Stimulated activated CD4-positive, alpha-beta T cell treated with anti-CD3 and anti-CD28 coated beads, Interleukin-4, amount 100 ng/mL, for 1 hour (primary cell): ENCODE data around the gene NFIL3.
"Not testable (repeated sequence)": the region's sequence is repeated elsewhere in the genome, so short reads cannot be mapped to it uniquely, and the experiment has no call there.

Source experiments
- DNase-seq: peaks from one replicate; pipeline ENCODE4 v3.0.0-alpha.2; 2020

Gene NFIL3

GRCh38 chr9:91393826-91394225, 29.8 kb downstream of the NFIL3 start:
- no peak for DNase-seq

GRCh38 chr9:91392435-91392834, 31.2 kb downstream of the NFIL3 start:
- DNase-seq = no peak

- no peak for DNase-seq
These were observed 31.8 kb downstream of the NFIL3 start for GRCh38 chr9:91391818-91392217.

- no peak for DNase-seq
These were observed 32.2 kb downstream of the NFIL3 start for GRCh38 chr9:91391412-91391811.

- DNase-seq = not testable (repeated sequence)
These were observed 33.9 kb downstream of the NFIL3 start for GRCh38 chr9:91389686-91390085.

GRCh38 chr9:91386765-91387164, 36.9 kb downstream of the NFIL3 start:
- no peak for DNase-seq

- no peak for DNase-seq
These were observed 38.7 kb downstream of the NFIL3 start for GRCh38 chr9:91384954-91385353.

- DNase-seq = no peak
These were observed 40.1 kb downstream of the NFIL3 start for GRCh38 chr9:91383577-91383976.

- no peak for DNase-seq
These were observed 41.3 kb downstream of the NFIL3 start for GRCh38 chr9:91382298-91382697.

- DNase-seq = no peak
These were observed 44.2 kb downstream of the NFIL3 start for GRCh38 chr9:91379426-91379825.

GRCh38 chr9:91378695-91379127, 44.9 kb downstream of the NFIL3 start:
- DNase-seq = no peak

GRCh38 chr9:91378054-91378453, 45.6 kb downstream of the NFIL3 start:
- not testable (repeated sequence) for DNase-seq

- DNase-seq = no peak
These were observed 47.4 kb downstream of the NFIL3 start for GRCh38 chr9:91376239-91376638.

- DNase-seq = no peak
These were observed 48.7 kb downstream of the NFIL3 start for GRCh38 chr9:91374939-91375338.

GRCh38 chr9:91371894-91372293, 51.7 kb downstream of the NFIL3 start:
- DNase-seq = no peak

GRCh38 chr9:91370006-91370405, 53.6 kb downstream of the NFIL3 start:
- DNase-seq = not testable (repeated sequence)

- DNase-seq = no peak
These were observed 58.9 kb downstream of the NFIL3 start for GRCh38 chr9:91364702-91365101.

GRCh38 chr9:91364005-91364404, 59.6 kb downstream of the NFIL3 start:
- no peak for DNase-seq

- no peak for DNase-seq
These were observed 61.5 kb downstream of the NFIL3 start for GRCh38 chr9:91362051-91362611.

- DNase-seq = peak; percentile 87
These were observed 62.2 kb downstream of the NFIL3 start, which contains the start of gene AUH for GRCh38 chr9:91361291-91362050. Gene AUH (minus strand): TSS chr9:91361918. CDS start chr9:91361889, 29 bp downstream.

GRCh38 chr9:91360551-91361290, 62.9 kb downstream of the NFIL3 start:
- no peak for DNase-seq

- DNase-seq = no peak
These were observed 63.7 kb downstream of the NFIL3 start for GRCh38 chr9:91359734-91360470.

GRCh38 chr9:91359083-91359482, 64.5 kb downstream of the NFIL3 start:
- DNase-seq = no peak
